ENCODE data around the gene DNAJB1.

DNAJB1 gene

GRCh38 chr19:14496029-14496833, 22.0 kb downstream of the DNAJB1 start, which contains the start of gene GIPC1:
TSS of gene GIPC1 (minus strand) at chr19:14496127. CDS start at chr19:14482976, 13,151 bp downstream.
- DNase-seq (ENCODE audit: low read depth in 2 of 2), result peak; percentile 64 to 77

GRCh38 chr19:14495672-14496028, 22.5 kb downstream of the DNAJB1 start:
- DNase-seq (ENCODE audit: low read depth in 2 of 2), result no peak

- DNase-seq (ENCODE audit: low read depth in 2 of 2), result no peak
These were observed 23.1 kb downstream of the DNAJB1 start for GRCh38 chr19:14494910-14495671.

GRCh38 chr19:14494411-14494810, 23.8 kb downstream of the DNAJB1 start:
- no peak for DNase-seq (ENCODE audit: low read depth in 2 of 2)

- DNase-seq (ENCODE audit: low read depth in 2 of 2), result no peak
These were observed 25.4 kb downstream of the DNAJB1 start for GRCh38 chr19:14492756-14493337.

GRCh38 chr19:14487370-14488125, 30.6 kb downstream of the DNAJB1 start:
- DNase-seq (ENCODE audit: low read depth in 2 of 2), result no peak

GRCh38 chr19:14482172-14482941, 35.8 kb downstream of the DNAJB1 start:
- no peak for DNase-seq (ENCODE audit: low read depth in 2 of 2)

- no peak for DNase-seq (ENCODE audit: low read depth in 2 of 2)
These were observed 37.5 kb downstream of the DNAJB1 start for GRCh38 chr19:14480700-14481079.

GRCh38 chr19:14479975-14480699, 38.1 kb downstream of the DNAJB1 start:
- DNase-seq (ENCODE audit: low read depth in 2 of 2), result peak; percentile 42 to 54

GRCh38 chr19:14479309-14479974, 38.8 kb downstream of the DNAJB1 start:
- no peak for DNase-seq (ENCODE audit: low read depth in 2 of 2)

GRCh38 chr19:14478113-14478545, 40.1 kb downstream of the DNAJB1 start:
- no peak for DNase-seq (ENCODE audit: low read depth in 2 of 2)

GRCh38 chr19:14477418-14478112, 40.6 kb downstream of the DNAJB1 start:
- DNase-seq (ENCODE audit: low read depth in 2 of 2), result no peak

- peak in 1 of 2 donors; percentile 27 for DNase-seq (ENCODE audit: low read depth in 2 of 2)
These were observed 41.4 kb downstream of the DNAJB1 start for GRCh38 chr19:14476673-14477401.

- DNase-seq (ENCODE audit: low read depth in 2 of 2), result no peak
These were observed 41.9 kb downstream of the DNAJB1 start for GRCh38 chr19:14476327-14476672.

GRCh38 chr19:14475251-14476073, 42.7 kb downstream of the DNAJB1 start, which contains the start of gene PTGER1:
TSS of gene PTGER1 (minus strand) at chr19:14475354. CDS start at chr19:14474320, 1,034 bp downstream.
- DNase-seq (ENCODE audit: low read depth in 2 of 2), result peak; percentile 30 to 37

GRCh38 chr19:14474827-14475226, 43.4 kb downstream of the DNAJB1 start:
- DNase-seq (ENCODE audit: low read depth in 2 of 2), result no peak

- DNase-seq (ENCODE audit: low read depth in 2 of 2), result no peak
These were observed 44.1 kb downstream of the DNAJB1 start for GRCh38 chr19:14473978-14474578.
